Activated T-cell treated with anti-CD3 and anti-CD28 coated beads, Interleukin-2, amount 50 U/mL, for 1 hour (primary cell): Measurements from ENCODE around the gene LATS1.
A peak's percentile ranks its signal among the peaks of the same experiment; 100 is the strongest.
"Not testable (repeated sequence)": the region's sequence is repeated elsewhere in the genome, so short reads cannot be mapped to it uniquely, and the experiment has no call there.

Source experiments
- DNase-seq: peaks from one replicate; pipeline ENCODE4 v3.0.0-alpha.2; 2020

LATS1 gene

DNA sequence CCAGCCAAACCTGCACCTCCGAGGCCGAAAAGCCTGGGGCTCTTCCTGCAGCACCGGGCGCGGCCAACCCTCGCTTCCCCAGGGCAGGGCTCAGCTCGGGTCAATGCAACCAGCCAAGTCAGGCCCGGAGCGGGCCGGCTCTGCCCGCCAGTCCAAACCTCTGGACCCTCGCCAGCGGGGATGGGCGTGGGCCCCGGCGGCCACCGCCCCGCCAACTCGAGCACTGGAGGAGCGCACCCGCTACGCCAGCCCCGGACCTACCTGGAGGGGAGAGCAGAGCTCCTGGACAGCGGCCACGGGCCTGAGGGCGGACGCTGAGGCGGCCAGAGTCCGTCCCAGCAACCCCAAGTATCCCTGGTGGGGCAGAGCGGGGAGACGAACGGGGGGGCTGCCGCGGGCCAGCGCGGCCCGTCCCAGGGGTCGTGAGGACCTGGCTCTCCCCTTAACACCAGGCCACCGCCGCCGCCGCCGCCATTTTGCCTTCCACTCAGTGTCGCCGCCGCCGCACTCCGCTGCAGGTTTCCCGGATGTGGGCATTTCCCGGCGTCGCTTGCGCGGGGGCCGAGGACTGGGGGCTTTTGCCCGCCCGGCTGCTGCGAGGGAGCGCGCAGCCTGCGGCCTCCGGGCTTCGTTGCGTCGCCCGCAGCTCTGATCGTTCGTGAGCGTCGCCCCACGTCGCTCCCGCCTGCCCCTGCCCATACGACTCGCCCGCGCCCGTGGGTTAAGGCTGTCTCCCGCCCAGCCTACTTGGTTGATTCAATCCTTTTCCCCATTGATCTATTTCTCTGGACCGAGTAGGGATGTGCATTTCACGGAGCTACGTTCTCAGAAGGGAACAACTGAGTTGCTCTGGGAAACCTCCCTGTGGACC lies at the start of gene LATS1:
Gene LATS1, minus strand, starts transcription at position 514 of the 871 bp plus-strand sequence. CDS start 15,975 bp downstream, outside the sequence.
- peak; percentile 91 for DNase-seq

DNA sequence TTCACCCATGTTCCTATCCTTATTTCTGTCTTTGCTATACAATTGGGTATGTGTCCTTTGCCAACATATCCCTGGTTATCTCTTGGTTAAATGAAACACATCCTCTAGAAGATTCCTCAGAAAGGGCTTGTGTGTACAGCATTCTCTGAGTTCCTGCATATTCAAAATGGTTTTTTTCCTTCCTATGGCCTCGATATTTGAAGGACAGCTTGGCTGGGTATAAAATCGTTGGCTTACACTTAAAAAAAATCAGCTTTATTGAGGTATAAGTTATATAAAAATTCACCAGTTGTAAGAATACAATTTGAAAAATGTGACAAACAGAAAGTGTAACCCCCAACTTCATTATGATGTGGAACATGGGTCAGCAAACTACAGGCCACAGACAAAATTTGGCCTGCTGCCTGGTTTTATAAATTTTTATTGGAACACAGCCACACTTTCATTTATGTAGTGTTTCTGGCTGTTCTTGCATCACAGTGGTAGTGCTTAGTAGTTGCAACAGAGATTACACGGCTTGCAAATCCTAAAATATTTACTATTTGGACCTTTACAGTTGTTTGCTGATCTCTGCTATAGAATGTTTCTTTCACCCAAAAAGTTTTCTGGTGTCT lies 48.4 kb upstream of the LATS1 start:
- DNase-seq, result no peak

DNA sequence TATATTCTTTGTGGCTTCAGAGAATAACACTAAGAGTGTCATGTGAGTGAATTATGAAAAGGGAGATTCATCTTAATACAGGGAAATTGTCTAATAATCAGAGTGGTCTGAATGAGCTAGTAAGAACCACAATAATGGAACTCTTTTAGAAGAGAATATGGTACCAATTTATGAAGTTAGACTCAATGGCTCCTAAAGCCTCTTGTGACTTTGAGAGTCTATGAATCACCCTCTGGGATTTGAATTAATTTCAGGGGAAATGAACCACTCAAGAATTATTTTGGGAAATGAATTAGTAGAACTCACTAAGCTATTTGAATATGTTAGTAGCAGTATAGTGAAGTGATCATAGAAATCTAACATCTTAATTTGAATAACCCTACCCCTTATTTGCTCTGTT lies 46.0 kb upstream of the LATS1 start:
- no peak for DNase-seq

DNA sequence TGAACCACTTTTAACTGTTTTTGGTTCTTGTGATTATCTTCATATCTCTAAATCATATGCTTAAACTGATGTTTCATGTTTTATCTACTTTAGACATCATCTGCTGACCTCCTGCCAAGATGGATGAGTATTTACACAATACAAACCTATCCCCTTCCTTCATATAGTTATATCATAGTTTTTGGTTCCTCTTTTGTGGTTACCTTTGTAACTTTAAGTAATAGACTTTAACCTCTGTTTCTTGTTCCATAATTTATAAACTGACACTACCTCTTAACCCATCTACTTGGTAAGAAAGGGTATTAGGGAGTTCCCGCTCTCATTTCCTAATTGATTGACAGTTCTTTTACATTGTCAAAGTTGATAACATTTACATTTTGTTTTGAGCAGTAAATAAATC lies 43.5 kb upstream of the LATS1 start:
- DNase-seq, result no peak

DNA sequence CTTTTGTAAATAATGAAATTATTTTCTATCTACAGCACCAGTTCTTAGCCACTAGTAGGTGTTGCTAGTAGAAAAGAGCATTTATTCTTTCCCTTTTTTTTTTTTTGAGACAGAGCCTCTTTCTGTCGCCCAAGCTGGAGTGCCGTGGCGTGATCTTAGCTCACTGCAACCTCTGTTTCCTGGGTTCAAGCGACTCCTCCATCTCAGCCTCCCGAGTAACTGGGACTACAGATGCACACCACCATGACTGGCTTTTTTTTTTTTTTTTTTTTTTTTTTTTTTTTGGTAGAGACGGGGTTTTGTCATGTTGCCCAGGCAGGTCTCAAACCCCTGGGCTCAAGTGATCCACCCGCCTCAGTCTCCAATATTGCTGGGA lies 38.3 kb upstream of the LATS1 start:
- no peak for DNase-seq

DNA sequence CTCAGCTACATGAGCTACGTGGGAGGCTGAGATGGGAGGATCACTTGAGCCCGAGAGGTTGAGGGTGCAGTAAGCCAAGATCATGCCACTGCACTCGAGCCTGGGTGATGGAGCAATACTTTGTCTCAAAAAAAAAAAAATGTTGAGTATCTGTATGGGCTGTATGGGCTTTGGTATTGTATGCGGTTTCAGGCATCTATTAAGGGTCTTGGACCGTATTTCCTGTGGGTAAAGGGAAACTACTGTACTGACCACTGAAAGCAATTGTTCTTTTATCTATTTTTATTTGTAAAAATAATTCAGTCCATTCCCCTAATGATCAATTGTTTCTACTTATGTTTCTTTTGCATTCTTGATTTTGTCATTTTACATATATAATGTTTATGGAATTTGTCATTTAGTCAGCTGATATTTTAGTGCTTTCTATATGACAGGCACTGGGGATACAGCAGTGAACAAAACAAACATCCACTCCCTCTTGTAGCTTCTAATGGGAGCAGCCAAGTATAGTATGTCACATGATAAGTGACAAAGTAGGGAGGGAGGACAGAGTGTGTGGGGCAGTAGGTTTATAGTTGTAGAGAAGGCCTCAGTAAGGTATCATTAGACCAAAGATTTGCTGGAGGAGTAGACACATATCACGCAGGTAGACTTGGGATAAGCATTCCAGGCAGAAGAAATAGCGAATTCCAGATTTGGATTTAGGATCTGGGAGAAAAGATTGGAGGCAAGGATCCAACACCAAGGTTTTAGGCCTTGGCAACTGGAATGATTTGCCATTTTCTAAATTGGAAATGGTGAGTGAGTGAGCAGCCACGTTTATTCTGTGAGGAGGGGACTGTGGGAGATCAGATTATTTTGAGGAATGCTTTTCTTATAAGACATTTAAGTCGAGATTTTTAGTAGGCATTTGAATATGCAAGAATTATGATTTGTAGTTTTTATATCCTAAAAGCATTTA lies 37.7 kb upstream of the LATS1 start:
- no peak for DNase-seq

DNA sequence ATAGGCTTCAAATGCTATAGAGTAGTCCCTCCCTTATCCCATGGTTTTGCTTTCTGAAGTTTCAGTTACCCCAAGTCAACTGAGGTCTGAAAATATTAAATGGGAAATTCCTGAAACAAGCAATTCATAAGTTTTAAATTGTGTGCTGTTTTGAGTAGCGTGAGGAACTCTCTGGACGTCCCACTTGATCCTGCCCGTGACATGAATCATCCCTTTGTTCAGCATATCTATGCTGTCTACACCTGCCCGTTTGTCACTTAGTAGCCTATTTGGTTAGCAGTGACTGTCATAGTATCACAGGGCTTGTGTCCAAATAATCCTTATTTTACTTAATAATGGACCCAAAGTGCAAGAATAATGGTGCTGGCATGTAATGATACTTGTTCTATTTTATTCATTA lies 36.6 kb upstream of the LATS1 start:
- DNase-seq, result no peak

DNA sequence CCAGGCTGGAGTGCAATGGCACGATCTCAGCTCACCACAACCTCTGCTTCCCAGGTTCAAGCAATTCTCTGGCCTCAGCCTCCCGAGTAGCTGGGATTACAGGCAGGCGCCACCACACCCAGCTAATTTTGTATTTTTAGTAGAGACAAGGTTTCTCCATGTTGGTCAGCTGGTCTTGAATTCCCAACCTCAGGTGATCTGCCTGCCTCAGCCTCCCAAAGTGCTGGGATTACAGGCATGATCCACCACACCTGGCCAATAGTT lies 35.4 kb upstream of the LATS1 start:
- not testable (repeated sequence) for DNase-seq

DNA sequence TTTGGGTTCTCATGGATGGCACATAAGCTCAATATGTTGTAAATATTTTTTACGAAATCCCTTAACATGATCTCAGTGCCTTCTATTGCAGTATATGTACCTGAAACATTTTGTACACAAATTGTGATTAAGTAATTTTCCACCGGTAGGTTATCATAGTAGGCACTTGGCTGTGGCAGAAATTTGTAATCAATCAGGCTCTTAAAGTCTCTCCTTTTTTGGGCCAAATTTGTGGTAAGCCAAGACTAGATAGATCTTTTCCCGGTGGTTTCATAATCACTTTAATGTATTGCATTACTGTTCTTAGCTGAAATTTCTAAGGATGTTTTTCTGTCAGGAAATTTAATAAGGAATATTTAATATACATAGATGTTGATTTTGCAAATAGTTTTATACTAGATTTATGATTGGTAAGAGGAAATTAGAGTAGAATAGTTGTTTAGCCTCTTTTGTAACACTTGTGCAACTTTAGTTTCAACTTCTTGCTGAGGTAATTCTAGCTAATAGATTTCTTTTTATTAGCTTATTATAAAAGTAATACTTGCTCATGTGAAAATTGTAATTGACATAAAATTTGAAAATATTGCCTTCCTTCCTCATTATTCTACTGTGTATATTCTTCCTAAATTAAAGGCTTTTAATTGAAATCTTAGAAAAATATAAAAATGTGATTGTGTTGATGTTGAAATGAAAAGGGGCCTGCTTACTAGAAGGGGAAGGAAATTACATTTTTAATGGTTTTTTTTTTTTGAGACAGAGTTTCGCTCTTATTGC lies 34.9 kb upstream of the LATS1 start:
- DNase-seq, result no peak

DNA sequence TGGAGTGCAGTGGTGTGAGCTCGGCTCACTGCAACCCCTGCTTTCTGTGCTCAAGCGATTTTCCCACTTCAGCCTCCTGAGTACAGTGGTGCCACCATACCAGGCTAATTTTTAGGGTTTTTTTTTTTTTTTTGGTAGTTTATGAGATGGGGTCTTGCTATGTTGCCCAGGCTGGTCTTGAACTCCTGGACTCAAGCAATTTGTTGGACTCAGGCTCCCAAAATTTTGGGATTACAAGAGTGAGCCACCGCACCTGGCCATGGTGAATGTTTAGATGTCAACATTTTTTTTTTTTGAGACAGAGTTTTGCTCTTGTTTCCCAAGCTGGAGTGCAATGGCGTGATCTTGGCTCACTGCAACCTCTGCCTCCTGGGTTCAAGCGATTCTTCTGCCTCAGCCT lies 34.0 kb upstream of the LATS1 start:
- not testable (repeated sequence) for DNase-seq

DNA sequence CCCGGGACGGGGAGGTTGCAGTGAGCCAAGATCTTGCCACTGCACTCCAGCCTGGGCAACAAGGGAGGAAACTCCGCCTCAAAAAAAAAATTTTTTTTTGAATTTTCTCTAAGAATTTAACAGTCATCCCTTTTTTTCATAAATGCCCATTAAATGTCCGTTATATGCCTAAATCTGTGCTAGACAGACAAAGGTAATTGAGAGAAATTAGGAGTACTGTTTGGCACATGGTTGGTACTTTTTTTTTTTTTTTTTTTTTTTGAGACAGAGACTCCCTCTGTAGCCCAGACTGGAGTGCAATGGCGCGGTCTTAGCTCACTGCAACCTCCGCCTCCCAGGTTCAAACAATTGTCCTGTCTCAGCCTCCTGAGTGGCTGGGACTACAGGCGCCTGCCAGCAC lies 33.3 kb upstream of the LATS1 start:
- DNase-seq, result no peak

DNA sequence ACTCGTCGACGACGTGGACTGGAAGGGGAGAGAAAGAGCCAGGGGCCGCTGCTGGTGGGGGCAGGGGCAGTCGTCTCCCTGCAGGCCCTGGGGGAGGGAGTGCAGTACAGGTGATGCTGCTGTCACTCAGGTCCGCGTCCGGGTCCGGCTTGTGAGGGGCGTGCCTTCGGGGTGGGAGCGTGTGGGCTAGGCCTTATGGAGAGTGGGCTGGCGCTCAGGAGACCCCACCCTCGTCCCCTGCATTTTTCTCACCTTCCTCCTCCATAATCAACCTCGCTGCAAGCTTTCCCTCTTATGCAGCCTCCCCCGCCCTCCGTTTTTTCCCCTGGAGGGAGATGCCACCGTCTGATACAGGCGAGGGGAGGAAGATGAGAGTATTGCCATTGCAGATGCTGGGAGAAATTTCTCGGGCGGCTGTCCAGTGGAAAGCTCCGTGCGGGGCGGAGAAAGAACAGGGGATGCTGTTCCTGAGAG lies 32.3 kb upstream of the LATS1 start:
- no peak for DNase-seq

DNA sequence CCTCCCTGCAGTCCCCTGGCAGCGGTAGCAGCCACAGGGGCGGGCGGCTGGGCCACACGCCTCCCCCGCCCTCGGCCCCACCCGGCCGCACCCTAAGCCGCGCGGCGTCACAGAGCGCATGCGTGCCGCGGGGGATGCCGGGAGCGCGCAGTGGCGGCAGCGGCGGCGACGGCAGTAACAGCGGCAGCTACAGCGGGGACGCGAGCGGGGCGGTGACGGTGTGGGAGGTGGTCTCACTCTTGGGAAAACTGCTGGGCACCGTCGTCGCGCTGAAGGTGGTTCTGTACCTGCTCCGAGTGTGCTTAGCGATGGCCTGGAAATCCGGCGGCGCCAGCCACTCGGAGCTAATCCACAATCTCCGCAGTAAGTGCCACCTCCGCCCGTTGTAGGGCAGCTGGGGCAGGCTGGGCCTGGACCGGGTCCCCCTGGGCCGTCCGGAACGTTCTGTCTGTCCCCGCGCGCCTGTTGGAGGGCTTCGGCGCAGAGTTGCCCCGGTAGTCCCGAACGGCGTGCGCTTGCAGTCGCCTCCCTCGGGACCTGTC lies 31.8 kb upstream of the LATS1 start, which contains the start of gene PCMT1:
Gene PCMT1, plus strand, starts transcription at position 148 of the 542 bp plus-strand sequence. Its CDS starts 161 bp downstream, at position 309.
- peak; percentile 94 for DNase-seq

DNA sequence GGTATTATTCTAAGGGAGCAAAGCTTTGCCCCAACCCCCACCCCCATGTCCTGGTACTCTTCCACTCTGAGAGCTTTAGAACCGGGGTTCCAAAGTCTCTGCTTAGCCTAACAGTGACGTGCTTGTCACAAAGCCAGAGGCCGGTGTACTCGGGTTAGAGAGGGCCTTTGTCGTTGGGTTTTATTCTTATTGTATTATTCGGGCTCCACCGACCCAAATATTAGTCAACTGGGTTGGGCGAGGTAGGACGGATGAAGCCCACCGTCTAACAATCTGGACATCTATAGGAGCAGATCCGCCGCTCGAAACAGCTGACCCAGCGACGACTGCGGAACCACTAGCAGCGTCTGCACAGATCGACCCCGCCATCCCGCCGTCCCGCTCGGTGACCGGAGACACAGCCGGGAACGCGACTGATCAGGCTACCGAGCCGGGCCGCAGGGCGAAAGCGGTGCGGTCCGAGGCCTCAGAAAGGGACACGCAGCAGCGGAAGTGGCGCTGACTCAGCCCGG lies 31.2 kb upstream of the LATS1 start:
- not testable (repeated sequence) for DNase-seq

DNA sequence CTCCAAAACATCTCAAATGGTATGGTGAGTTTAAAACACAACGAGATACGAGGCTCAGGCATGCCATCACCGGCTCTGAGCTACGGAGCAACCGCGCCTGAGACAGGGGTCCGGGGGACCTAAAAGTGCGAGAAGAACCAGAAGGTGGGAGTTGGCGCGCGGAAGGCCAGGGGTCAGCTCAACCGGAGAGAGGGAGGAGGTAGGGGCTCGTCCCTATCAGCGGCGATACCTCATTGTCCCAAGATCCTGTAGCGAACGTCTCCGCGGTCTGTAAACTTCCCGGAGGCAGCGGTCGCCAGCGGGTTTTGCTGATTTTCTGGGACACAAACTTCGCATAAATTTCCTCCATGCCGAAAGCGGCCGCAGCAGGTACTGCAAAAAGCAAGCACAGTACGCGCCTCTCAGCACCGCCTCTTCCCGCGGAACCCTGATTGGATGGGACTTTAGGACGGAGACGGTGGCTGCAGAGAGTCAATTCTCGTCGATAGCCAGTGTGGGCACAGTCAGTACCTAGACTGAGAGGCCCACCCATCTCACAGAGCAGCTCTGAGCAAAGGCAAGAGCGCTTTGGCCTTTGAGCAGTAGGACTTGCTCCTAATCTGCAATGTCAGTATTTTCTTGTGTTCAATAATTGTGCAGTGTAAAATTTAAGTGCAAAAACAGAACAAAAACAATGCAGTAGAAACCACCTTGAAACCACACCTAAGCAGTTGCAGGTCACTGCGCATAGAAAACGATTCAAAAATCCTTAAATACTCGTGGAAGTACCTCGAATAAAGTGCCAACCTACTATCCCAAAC lies 28.4 kb upstream of the LATS1 start, which contains the start of gene NUP43:
Gene NUP43, minus strand, starts transcription at position 383 of the 800 bp plus-strand sequence. Its CDS starts 34 bp downstream, at position 349.
- DNase-seq, result peak; percentile 90

DNA sequence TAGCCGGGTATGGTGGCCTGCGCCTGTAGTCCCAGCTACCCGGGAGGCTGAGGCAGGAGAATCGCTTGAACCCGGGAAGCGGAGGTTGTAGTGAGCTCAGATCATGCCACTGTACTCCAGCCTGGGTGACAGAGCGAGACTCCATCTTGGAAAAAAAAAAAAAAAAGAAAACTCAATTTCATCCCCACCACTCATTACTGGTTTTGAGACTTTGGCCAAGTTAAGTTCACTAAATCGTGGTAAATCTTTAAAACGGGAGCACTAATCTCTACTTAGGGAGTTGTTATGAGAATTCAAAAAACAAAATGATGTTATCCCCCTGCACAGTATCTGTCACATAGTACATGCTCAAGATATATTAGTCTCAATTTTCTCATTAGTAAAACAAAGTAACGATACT lies 27.4 kb upstream of the LATS1 start:
- not testable (repeated sequence) for DNase-seq

DNA sequence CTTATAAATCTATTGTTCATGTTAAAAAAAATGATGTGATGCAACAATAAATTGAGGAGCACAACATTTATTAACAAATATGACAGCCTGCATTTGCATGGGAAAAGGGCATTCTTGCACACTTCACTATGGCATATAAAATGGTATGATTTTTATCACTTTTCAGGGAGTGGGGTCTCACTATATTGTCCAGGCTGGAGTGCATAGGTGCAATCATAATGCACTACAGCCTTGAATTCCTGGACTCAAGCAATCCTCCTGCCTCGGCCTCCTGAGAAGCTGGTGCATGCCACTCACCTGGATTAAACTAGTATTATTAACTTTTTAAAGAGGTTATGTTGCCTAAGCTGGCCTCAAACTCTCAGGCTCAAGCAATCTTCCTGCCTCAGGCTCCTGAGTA lies 17.0 kb upstream of the LATS1 start:
- no peak for DNase-seq

DNA sequence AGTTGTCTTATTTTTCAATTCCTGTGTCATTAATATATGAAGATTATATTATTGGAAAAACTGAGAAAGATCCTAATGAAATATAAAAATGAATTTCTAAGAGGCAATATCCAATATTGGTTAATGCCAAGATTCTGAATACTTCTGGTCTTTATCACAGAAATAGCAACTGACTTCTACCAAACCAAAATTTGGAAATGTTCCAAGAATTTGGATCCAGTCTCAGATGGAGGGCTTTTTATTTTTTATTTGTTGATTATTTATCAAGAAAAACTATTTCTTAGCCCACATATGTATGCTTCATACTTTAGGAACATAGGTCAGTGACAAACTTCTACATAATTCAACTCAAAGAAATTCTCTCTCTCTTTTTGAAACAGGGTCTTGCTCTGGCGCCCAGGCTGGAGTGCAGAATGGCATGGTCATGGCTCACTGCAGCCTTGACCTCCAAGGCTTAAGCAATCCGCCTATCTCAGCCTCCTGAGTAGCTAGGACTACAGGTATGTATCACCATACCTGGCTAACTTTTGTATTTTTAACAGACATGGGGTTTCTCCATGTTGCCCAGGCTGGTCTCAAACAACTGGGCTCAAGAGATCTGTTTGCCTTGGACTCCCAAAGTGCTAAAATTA lies 15.3 kb upstream of the LATS1 start:
- no peak for DNase-seq

DNA sequence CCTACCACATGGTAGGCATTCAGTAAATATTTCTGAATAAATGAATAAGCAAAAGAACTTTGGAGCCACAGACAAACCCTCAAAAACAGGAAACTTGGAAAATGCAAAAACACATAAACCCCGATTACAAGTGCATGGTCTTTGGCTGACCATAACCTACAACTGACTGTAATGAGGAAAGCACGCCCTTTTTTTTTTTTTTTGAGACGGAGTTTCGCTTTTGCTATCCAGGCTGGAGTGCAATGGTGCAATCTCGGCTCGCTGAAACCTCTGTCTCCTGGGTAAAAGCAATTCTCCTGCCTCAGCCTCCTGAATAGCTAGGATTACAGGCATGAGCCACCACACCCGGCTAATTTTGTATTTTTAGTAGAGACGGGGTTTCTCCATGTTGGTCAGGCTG lies 11.9 kb upstream of the LATS1 start:
- DNase-seq, result no peak

DNA sequence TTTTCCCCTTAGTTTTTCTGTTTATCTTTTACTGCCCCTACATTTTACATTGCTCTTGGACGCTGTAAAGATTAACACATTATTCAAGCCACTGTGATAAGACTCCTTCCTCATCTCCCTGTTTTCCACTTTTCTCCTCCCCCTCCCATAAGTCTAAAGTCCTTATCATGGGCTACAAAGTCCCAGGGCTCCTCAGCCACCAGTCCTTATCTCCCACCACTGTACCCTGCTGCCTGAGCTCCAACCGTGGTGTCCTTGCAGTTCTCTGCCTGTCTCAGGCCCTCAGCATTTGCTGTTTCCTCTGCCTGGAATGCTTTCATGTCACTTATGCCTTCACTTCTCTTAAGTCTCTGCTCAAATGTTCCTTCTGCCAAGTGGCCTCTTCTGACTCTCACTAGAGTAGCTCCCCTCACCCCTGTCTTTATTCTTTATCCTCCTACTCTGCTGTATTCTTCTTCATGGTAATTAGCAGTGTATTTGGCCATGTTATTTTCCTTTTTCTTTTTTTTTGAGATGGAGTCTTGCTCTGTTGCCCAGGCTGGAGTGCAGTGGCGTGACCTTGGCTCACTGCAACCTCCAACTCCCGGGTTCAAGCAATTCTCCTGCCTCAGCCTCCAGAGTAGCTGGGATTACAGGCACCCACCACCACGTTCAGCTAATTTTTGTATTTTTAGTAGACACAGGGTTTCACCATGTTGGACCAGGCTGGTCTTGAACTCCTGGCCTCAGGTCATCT lies 10.8 kb upstream of the LATS1 start:
- no peak for DNase-seq
